Embryonic facial prominence (tissue), 1 donor: ENCODE results near the gene C2orf76.
"Not testable (repeated sequence)": the region's sequence is repeated elsewhere in the genome, so short reads cannot be mapped to it uniquely, and the experiment has no call there.

Source experiments
- DNase-seq: peaks from one replicate; pipeline ENCODE4 v3.0.0-alpha.2; 2016; ENCODE audit errors: extremely low spot score

The C2orf76 gene

GRCh38 chr2:119294671-119295070, 72.0 kb downstream of the C2orf76 start:
- DNase-seq: no peak

- no peak for DNase-seq
These were observed 72.7 kb downstream of the C2orf76 start for GRCh38 chr2:119293900-119294299.

GRCh38 chr2:119293254-119293653, 73.4 kb downstream of the C2orf76 start:
- no peak for DNase-seq

- DNase-seq: no peak
These were observed 74.4 kb downstream of the C2orf76 start for GRCh38 chr2:119292226-119292625.

GRCh38 chr2:119291588-119292167, 75.0 kb downstream of the C2orf76 start:
- no peak for DNase-seq

GRCh38 chr2:119290859-119291587, 75.6 kb downstream of the C2orf76 start:
- DNase-seq: no peak

GRCh38 chr2:119289642-119290041, 77.0 kb downstream of the C2orf76 start:
- DNase-seq: no peak

GRCh38 chr2:119289093-119289492, 77.5 kb downstream of the C2orf76 start:
- no peak for DNase-seq

GRCh38 chr2:119288576-119288975, 78.1 kb downstream of the C2orf76 start:
- DNase-seq: no peak

- no peak for DNase-seq
These were observed 80.0 kb downstream of the C2orf76 start for GRCh38 chr2:119286661-119287060.

- DNase-seq: no peak
These were observed 82.7 kb downstream of the C2orf76 start for GRCh38 chr2:119283873-119284331.

GRCh38 chr2:119282996-119283511, 83.6 kb downstream of the C2orf76 start:
- no peak for DNase-seq

GRCh38 chr2:119282146-119282995, 84.3 kb downstream of the C2orf76 start:
- no peak for DNase-seq

GRCh38 chr2:119280680-119281079, 86.0 kb downstream of the C2orf76 start:
- DNase-seq: no peak

GRCh38 chr2:119279666-119280065, 87.0 kb downstream of the C2orf76 start:
- DNase-seq: no peak

- DNase-seq: no peak
These were observed 87.7 kb downstream of the C2orf76 start for GRCh38 chr2:119278946-119279345.

- not testable (repeated sequence) for DNase-seq
These were observed 88.2 kb downstream of the C2orf76 start for GRCh38 chr2:119278385-119278784.

- no peak for DNase-seq
These were observed 89.8 kb downstream of the C2orf76 start for GRCh38 chr2:119276864-119277263.

GRCh38 chr2:119267604-119268003, 99.0 kb downstream of the C2orf76 start:
- DNase-seq: no peak

GRCh38 chr2:119266091-119266589, 100.5 kb downstream of the C2orf76 start:
- no peak for DNase-seq

- no peak for DNase-seq
These were observed 101.0 kb downstream of the C2orf76 start for GRCh38 chr2:119265693-119266066.
